ENCODE results near the gene SLC16A13. TPM values are rescaled to one million over a fixed set of nuclear protein-coding genes. Genes with fewer than 3 reads are reported as not detected.

Gene SLC16A13
- total and polyA plus RNA-seq, 4 donors, result 2.3 to 43.2 (median 29.9) TPM

DNA sequence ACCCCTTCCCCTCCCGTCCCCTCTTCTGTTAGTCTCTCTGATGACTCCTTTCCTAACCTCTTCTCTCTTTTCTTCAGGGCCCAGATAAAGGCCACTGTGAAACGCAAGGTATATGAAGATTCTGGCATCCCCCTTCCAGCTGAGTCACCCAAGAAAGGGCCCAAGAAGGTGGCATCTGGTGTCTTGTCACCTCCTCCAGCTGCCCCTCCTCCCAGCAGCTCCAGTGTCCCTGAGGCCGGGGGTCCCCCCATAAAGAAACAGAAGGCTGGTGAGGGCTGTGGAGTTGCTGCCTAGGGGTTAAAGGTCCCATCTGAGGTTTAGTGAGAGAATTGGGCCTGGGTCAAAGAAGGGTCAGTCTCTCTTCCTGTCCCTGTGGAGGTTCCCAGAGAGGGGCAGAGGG lies 19.4 kb upstream of the SLC16A13 start:
- peak; percentile 30 for DNase-seq (ENCODE audit: low spot score)
- TF ChIP-seq NR2F2 (IDR thresholded peaks at IDR 0.05) (no peak), SP1 (IDR thresholded peaks at IDR 0.05) (no peak), FOXA2 (IDR thresholded peaks at IDR 0.05) (no peak)
- WGBS, result 87% methylated on average over 3 of the region's 3 CpGs
- Histone ChIP-seq H3K9ac (ENCODE audit: low read depth in 1 of 2, low read length in 2 of 2) (no peak overlapping the region), H3K9me3 (ENCODE audit: control insufficient read depth in 4 of 4, low read length in 3 of 4) (no peaks in the 10 kb centered on the region), H3K36me3 (ENCODE audit: control insufficient read depth in 4 of 4, insufficient read depth in 3 of 4, low read depth in 1 of 4, low read length in 3 of 4) (no peaks in the 10 kb centered on the region), H3K4me3 (ENCODE audit: low read depth in 1 of 3, low read length in 3 of 3) (no peak overlapping the region), H3K27me3 (ENCODE audit: control insufficient read depth in 4 of 4, insufficient read depth in 4 of 4, low read length in 3 of 4) (no peaks in the 10 kb centered on the region), H3K4me1 (ENCODE audit: control insufficient read depth in 4 of 4, insufficient read depth in 4 of 4, low read length in 3 of 4) (peaks cover 8 to 38% (median 23%) of the 10 kb centered on the region in 4 donors), H3K27ac (ENCODE audit: low read depth in 1 of 2, low read length in 2 of 2) (no peak overlapping the region)

DNA sequence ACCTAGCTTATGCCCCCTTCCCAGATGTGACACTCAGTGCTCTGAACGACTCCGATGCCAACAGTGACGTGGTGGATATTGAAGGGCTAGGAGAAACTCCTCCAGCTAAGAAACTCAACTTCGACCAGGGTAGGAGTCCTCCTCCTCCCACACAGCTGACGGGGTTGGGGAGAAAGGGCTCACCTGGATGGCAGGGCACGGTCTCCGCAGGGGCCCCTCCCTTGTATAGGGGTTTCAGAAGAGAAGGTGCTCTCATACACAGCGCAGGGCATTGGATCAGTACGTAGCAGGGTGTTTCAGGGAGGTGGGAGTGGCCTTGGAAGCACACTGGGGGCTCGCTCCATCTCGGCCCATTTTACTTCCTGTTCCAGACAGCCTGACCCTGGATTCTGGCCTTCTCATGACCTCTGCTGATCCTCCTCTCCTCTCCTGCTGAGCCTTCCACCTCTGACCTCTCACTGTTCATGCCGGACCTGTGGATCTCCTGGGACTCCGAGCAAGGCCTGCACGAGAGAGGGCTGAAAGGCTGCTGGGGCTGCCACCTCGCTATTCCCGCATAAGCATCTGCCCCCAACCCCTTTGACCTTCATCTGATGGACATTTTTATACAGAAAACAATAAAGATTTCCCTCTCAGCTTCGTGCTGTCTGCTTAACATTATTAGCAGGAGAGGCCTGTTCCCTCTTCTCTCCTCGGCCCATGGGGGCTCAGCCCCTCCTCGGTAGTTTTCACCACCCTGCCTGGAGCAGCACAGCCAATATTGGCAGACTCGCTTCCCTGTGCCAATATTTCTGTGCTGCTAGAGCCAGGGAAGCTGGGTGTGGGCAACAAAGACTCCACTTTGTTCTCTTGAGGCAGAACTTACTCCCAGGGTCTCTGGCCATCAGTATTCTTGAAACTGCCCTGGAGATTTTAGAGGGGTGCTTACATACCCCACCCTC lies 18.7 kb upstream of the SLC16A13 start:
- H3K9ac ChIP-seq (ENCODE audit: low read depth in 1 of 2, low read length in 2 of 2), result no peak overlapping the region
- no peak overlapping the region for H3K4me3 ChIP-seq (ENCODE audit: low read depth in 1 of 3, low read length in 3 of 3)
- peak overlapping the region; percentile 59 to 75 for H3K27ac ChIP-seq (ENCODE audit: low read depth in 1 of 2, low read length in 2 of 2)

GRCh38 chr17:7017827-7018200 lies 18.0 kb upstream of the SLC16A13 start:
- no peak overlapping the region for H3K9ac ChIP-seq (ENCODE audit: low read depth in 1 of 2, low read length in 2 of 2)
- peak; percentile 29 for DNase-seq (ENCODE audit: low spot score)

More for the DNA sequence above, 18.7 kb upstream of the SLC16A13 start:
- 81% methylated on average over 20 of the region's 20 CpGs for WGBS
- peaks cover 11 to 39% (median 25%) of the 10 kb centered on the region in 4 donors for H3K4me1 ChIP-seq (ENCODE audit: control insufficient read depth in 4 of 4, insufficient read depth in 4 of 4, low read length in 3 of 4)
- H3K27me3 ChIP-seq (ENCODE audit: control insufficient read depth in 4 of 4, insufficient read depth in 4 of 4, low read length in 3 of 4), result no peaks in the 10 kb centered on the region
- no peaks in the 10 kb centered on the region for H3K36me3 ChIP-seq (ENCODE audit: control insufficient read depth in 4 of 4, insufficient read depth in 3 of 4, low read depth in 1 of 4, low read length in 3 of 4)
- no peaks in the 10 kb centered on the region for H3K9me3 ChIP-seq (ENCODE audit: control insufficient read depth in 4 of 4, low read length in 3 of 4)
- DNase-seq (ENCODE audit: low spot score), result peak; percentile 34
- TF ChIP-seq ATF3 (IDR thresholded peaks at IDR 0.05) (no peak), YY1 (IDR thresholded peaks at IDR 0.05) (no peak), NR2F2 (IDR thresholded peaks at IDR 0.05) (peak; percentile 52), MAX (IDR thresholded peaks at IDR 0.05) (no peak)

DNA sequence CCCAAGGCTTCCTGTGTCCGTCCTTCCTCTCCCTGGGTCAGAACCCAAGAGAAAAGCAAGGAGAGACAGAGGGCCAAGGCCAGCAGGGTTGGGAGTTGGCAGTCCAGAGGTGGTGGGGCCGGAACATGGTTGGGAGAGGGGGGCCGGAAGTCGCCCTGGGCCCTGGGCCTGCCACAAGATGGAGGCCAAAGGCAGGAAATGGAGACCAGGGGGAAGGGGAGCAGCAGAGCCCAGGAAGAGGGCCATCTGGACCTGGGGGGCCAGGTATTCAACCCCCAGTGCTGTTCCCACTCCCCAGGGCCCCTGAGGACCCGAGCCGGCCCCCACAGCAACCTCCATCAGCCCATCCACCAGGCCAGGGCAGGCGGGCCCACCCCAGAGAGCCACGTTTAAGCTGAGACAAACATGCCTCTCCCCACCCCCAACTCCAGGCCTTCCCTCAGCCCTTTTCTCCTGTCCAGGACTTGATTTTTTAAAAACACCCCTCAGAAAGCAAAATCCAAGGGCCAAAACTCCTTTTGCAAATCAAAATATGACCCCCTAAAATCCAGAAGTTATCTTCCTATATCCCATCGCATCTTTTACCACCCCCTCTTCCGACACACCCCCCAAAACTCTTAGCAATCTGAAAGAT lies 17.4 kb upstream of the SLC16A13 start:
- Histone ChIP-seq H3K9ac (ENCODE audit: low read depth in 1 of 2, low read length in 2 of 2) (no peak overlapping the region), H3K4me1 (ENCODE audit: control insufficient read depth in 4 of 4, insufficient read depth in 4 of 4, low read length in 3 of 4) (peaks cover 12 to 43% (median 28%) of the 10 kb centered on the region in 4 donors), H3K27me3 (ENCODE audit: control insufficient read depth in 4 of 4, insufficient read depth in 4 of 4, low read length in 3 of 4) (no peaks in the 10 kb centered on the region), H3K36me3 (ENCODE audit: control insufficient read depth in 4 of 4, insufficient read depth in 3 of 4, low read depth in 1 of 4, low read length in 3 of 4) (no peaks in the 10 kb centered on the region), H3K9me3 (ENCODE audit: control insufficient read depth in 4 of 4, low read length in 3 of 4) (no peaks in the 10 kb centered on the region), H3K27ac (ENCODE audit: low read depth in 1 of 2, low read length in 2 of 2) (peak overlapping the region; percentile 59 to 75), H3K4me3 (ENCODE audit: low read depth in 1 of 3, low read length in 3 of 3) (peak overlapping the region in 1 of 3 donors; percentile 58)
- no peak for DNase-seq (ENCODE audit: low spot score)
- 84% methylated on average over 10 of the region's 10 CpGs for WGBS
- TF ChIP-seq FOXA1 (IDR thresholded peaks at IDR 0.05) (no peak), MAX (IDR thresholded peaks at IDR 0.05) (no peak), SP1 (IDR thresholded peaks at IDR 0.05) (no peak), FOXA2 (IDR thresholded peaks at IDR 0.05) (no peak), RXRA (IDR thresholded peaks at IDR 0.05) (no peak), RAD21 (IDR thresholded peaks at IDR 0.05) (no peak), GABPA (IDR thresholded peaks at IDR 0.05 in 1 of 2, conservative IDR thresholded peaks at IDR 0.05 in 1 of 2) (peak; percentile 43 to 65), EGR1 (IDR thresholded peaks at IDR 0.05; ENCODE audit: low read depth in 2 of 2) (no peak), YY1 (IDR thresholded peaks at IDR 0.05) (peak; percentile 61), HNF4G (IDR thresholded peaks at IDR 0.05) (no peak)
- TF ChIP-seq, protein P1, sequence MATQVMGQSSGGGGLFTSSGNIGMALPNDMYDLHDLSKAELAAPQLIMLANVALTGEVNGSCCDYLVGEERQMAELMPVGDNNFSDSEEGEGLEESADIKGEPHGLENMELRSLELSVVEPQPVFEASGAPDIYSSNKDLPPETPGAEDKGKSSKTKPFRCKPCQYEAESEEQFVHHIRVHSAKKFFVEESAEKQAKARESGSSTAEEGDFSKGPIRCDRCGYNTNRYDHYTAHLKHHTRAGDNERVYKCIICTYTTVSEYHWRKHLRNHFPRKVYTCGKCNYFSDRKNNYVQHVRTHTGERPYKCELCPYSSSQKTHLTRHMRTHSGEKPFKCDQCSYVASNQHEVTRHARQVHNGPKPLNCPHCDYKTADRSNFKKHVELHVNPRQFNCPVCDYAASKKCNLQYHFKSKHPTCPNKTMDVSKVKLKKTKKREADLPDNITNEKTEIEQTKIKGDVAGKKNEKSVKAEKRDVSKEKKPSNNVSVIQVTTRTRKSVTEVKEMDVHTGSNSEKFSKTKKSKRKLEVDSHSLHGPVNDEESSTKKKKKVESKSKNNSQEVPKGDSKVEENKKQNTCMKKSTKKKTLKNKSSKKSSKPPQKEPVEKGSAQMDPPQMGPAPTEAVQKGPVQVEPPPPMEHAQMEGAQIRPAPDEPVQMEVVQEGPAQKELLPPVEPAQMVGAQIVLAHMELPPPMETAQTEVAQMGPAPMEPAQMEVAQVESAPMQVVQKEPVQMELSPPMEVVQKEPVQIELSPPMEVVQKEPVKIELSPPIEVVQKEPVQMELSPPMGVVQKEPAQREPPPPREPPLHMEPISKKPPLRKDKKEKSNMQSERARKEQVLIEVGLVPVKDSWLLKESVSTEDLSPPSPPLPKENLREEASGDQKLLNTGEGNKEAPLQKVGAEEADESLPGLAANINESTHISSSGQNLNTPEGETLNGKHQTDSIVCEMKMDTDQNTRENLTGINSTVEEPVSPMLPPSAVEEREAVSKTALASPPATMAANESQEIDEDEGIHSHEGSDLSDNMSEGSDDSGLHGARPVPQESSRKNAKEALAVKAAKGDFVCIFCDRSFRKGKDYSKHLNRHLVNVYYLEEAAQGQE (IDR thresholded peaks at IDR 0.05), result no peak

More at GRCh38 chr17:7017827-7018200, 18.0 kb upstream of the SLC16A13 start:
- H3K9me3 ChIP-seq (ENCODE audit: control insufficient read depth in 4 of 4, low read length in 3 of 4), result no peaks in the 10 kb centered on the region
- WGBS, result 79% methylated on average over 12 of the region's 12 CpGs
- peak overlapping the region; percentile 59 to 75 for H3K27ac ChIP-seq (ENCODE audit: low read depth in 1 of 2, low read length in 2 of 2)
- no peaks in the 10 kb centered on the region for H3K27me3 ChIP-seq (ENCODE audit: control insufficient read depth in 4 of 4, insufficient read depth in 4 of 4, low read length in 3 of 4)
- peaks cover 12 to 45% (median 30%) of the 10 kb centered on the region in 4 donors for H3K4me1 ChIP-seq (ENCODE audit: control insufficient read depth in 4 of 4, insufficient read depth in 4 of 4, low read length in 3 of 4)
- H3K4me3 ChIP-seq (ENCODE audit: low read depth in 1 of 3, low read length in 3 of 3), result no peak overlapping the region
- H3K36me3 ChIP-seq (ENCODE audit: control insufficient read depth in 4 of 4, insufficient read depth in 3 of 4, low read depth in 1 of 4, low read length in 3 of 4), result no peaks in the 10 kb centered on the region
- TF ChIP-seq HNF4G (IDR thresholded peaks at IDR 0.05), result no peak
- TF ChIP-seq MAX (IDR thresholded peaks at IDR 0.05), result no peak
- no peak for TF ChIP-seq GABPA (IDR thresholded peaks at IDR 0.05 in 1 of 2, conservative IDR thresholded peaks at IDR 0.05 in 1 of 2)
- no peak for TF ChIP-seq RAD21 (IDR thresholded peaks at IDR 0.05)

Data from liver (tissue), 9 donors.